Ascending aorta (tissue), 2 donors: ENCODE measurements around the gene KBTBD3. TPM values are rescaled to one million over a fixed set of nuclear protein-coding genes. Genes with fewer than 3 reads are reported as not detected.
A peak's percentile ranks its signal among the peaks of the same experiment; 100 is the strongest.

Source experiments
- DNase-seq, 2 donors: peaks; one replicate each; pipeline ENCODE4 v3.0.0-alpha.2; 2019; ENCODE audit warnings: low spot score in 2 of 2
- H3K27ac ChIP-seq, 2 donors: fragments of 200-600 bp; sonication (generic); one replicate each; pipeline ENCODE4 v1.5.1; 2016 to 2017; ENCODE audit warnings: mild to moderate bottlenecking in 1 of 2
- H3K27me3 ChIP-seq: fragments of 200-600 bp; sonication (generic); one replicate; pipeline ENCODE4 v1.5.1; 2017
- H3K36me3 ChIP-seq, 2 donors: fragments of 200-600 bp; sonication (generic); one replicate each; pipeline ENCODE4 v1.5.1; 2016
- H3K4me1 ChIP-seq, 2 donors: fragments of 200-600 bp; sonication (generic); one replicate each; pipeline ENCODE4 v1.5.1; 2016 to 2017; ENCODE audit warnings: mild to moderate bottlenecking in 1 of 2
- H3K4me3 ChIP-seq, 2 donors: fragments of 200-600 bp; sonication (generic); one replicate each; pipeline ENCODE4 v1.5.1; 2016 to 2017; ENCODE audit warnings: mild to moderate bottlenecking in 1 of 2
- H3K9me3 ChIP-seq, 2 donors: fragments of 200-600 bp; sonication (generic); one replicate each; pipeline ENCODE4 v1.5.1; 2016
- CTCF ChIP-seq, 3 experiments: fragments of 200-600 bp in 2 of 3; fragments of 450-650 bp in 1 of 3; sonication (generic) in 2 of 3; IDR thresholded peaks; one replicate each; pipeline ENCODE4 v1.5.1; 2016 to 2019; ENCODE audit warnings: antibody characterized with exemption in 3 of 3, mild to moderate bottlenecking in 1 of 3, moderate library complexity in 1 of 3
- intact Hi-C: fragments of 100-400 bp; cut with DNase I; formaldehyde crosslinking; loops from one replicate; pipeline ENCODE4 v1.15.1; 2023
- total RNA-seq: library from RNA; depleted of rRNA; stranded (reverse); fragments of >200 nt; gene quantifications from one replicate; pipeline ENCODE4 v1.1.0, GENCODE V29; 2016

KBTBD3 gene
- total RNA-seq, 1 donor from 2014 or later, result not detected

DNA sequence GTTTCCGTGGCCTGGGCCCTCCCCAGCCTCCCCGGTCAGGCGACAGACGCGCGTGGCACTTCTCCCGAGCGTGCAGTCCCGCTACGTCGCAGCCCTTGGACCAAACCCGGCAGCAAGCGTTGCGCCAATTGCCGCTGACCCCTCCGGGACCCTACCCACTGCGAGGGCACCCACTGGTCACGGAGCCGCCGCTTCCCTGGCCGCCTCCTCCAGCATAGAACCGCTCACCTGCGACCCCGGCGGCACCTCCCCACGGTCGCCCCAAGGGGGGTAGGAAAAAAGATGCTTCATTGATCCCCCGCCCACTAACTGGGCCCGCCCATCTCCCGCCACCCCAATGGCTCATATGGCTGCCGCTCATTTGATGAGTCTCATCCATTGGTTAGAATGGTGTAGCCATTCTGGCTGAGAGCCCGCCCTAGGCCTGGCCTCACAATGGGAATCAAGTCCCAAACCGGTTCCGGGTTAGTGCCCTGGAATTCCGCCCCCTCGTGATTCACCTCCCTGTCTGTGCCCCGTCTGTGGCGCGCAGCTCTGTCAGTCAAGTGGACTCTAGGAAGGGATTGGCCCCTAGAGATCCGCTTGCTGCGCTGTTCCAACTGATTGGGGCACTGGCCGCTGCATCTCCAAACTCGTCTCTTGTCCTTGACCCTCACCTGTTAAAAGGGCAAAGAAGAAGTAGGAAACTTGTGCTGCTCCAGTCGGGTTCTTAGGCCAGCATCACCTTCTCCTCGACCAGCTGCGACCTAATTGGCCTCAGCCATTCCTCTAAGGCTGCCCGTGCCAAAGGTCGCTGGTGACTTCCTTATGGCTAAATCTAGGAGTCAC is 55.0 kb downstream of the KBTBD3 start, which contains the start of gene MSANTD4:
MSANTD4 (minus strand) TSS at position 274 of the 828 bp plus-strand sequence. CDS start 11,323 bp downstream, outside the sequence.
- Histone ChIP-seq H3K9me3 (no peaks in the 10 kb centered on the region), H3K27me3 (no peaks in the 10 kb centered on the region), H3K27ac (peak within 1 kb of the TSS; percentile 77 to 79), H3K4me3 (peak within 1 kb of the TSS; percentile 68 to 96), H3K36me3 (no peaks in the 10 kb centered on the region), H3K4me1 (peaks cover 3 to 12% of the 10 kb centered on the region in 2 donors)
- peak in 1 of 3 experiments; percentile 20 for TF ChIP-seq CTCF (IDR thresholded peaks at IDR 0.05)
- DNase-seq, result peak; percentile 99 to 100
- intact Hi-C loops, result loop anchor here (1.0 to 5.0 kb wide), 2 partner anchors 55 to 1125 kb away; partner anchors contain the start of genes AASDHPPT, CASP12 and KBTBD3

GRCh38 chr11:106021181-106021966 is 55.8 kb downstream of the KBTBD3 start:
- H3K4me1 ChIP-seq, result peaks cover 3 to 12% of the 10 kb centered on the region in 2 donors
- intact Hi-C loops, result loop anchor here (5.0 kb wide), 1 partner anchor 1124 kb away; the partner anchor contains the start of gene CASP12

GRCh38 chr11:106017093-106017492 is 60.1 kb downstream of the KBTBD3 start:
- no peak overlapping the region for H3K27ac ChIP-seq
- H3K4me1 ChIP-seq, result peaks cover 3 to 14% of the 10 kb centered on the region in 2 donors
- TF ChIP-seq CTCF (IDR thresholded peaks at IDR 0.05), result no peak
- no peaks in the 10 kb centered on the region for H3K9me3 ChIP-seq
- no peak overlapping the region for H3K4me3 ChIP-seq
- DNase-seq, result no peak
- intact Hi-C loops, result no loop called here
- no peaks in the 10 kb centered on the region for H3K36me3 ChIP-seq
- H3K27me3 ChIP-seq, result no peaks in the 10 kb centered on the region

More at GRCh38 chr11:106021181-106021966, 55.8 kb downstream of the KBTBD3 start:
- no peak for DNase-seq
- Histone ChIP-seq H3K36me3 (no peaks in the 10 kb centered on the region), H3K27me3 (no peaks in the 10 kb centered on the region), H3K4me3 (peak overlapping the region; percentile 68 to 96), H3K27ac (peak overlapping the region; percentile 77 to 79), H3K9me3 (no peaks in the 10 kb centered on the region)
- TF ChIP-seq CTCF (IDR thresholded peaks at IDR 0.05), result no peak

GRCh38 chr11:106015066-106015465 is 62.1 kb downstream of the KBTBD3 start:
- Histone ChIP-seq H3K36me3 (peaks cover 6 to 7% of the 10 kb centered on the region in 2 donors), H3K4me3 (no peak overlapping the region), H3K27ac (no peak overlapping the region), H3K9me3 (no peaks in the 10 kb centered on the region), H3K27me3 (no peaks in the 10 kb centered on the region), H3K4me1 (peaks cover 0 to 8% of the 10 kb centered on the region in 2 donors)
- intact Hi-C loops, result no loop called here
- DNase-seq, result no peak
- TF ChIP-seq CTCF (IDR thresholded peaks at IDR 0.05), result no peak

- Histone ChIP-seq H3K27ac (no peak overlapping the region), H3K36me3 (peaks cover 9 to 12% of the 10 kb centered on the region in 2 donors), H3K9me3 (no peaks in the 10 kb centered on the region), H3K4me1 (peaks cover 0 to 6% of the 10 kb centered on the region in 2 donors), H3K4me3 (no peak overlapping the region), H3K27me3 (no peaks in the 10 kb centered on the region)
- no peak for DNase-seq
- intact Hi-C loops, result no loop called here
- TF ChIP-seq CTCF (IDR thresholded peaks at IDR 0.05), result no peak
Observed at GRCh38 chr11:106014620-106015019, 62.5 kb downstream of the KBTBD3 start.
